ENCODE measurements around the gene SDSL. TPM values are rescaled to one million over a fixed set of nuclear protein-coding genes. Genes with fewer than 3 reads are reported as not detected.

The SDSL gene
- polyA plus RNA-seq, 4 donors, result 5.4 to 13.3 (median 11.7) TPM

- no peak for DNase-seq (ENCODE audit: low read depth in 4 of 4, low spot score in 3 of 4)
Observed at GRCh38 chr12:113466454-113467141, 44.4 kb downstream of the SDSL start.

DNA sequence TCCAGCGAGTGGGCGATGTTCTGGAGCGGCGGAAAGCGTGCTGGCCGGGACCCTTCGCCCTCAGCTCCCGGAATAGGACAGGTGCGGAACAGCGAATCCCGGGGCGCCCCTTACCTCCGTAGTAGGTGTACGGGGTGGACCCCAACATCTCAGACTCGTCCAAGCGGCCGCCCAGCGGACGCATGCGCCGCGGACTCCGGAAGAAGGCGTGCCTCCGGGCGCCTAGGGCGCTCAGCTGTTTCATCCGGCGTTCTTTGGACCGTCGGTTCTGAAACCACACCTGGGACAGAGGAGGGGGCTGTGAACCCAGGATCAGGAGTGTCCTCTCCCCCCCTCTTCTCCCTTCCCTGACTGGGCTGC, 44.9 kb downstream of the SDSL start:
- DNase-seq (ENCODE audit: low read depth in 4 of 4, low spot score in 3 of 4), result no peak

GRCh38 chr12:113467502-113468364, 45.6 kb downstream of the SDSL start:
- no peak for DNase-seq (ENCODE audit: low read depth in 4 of 4, low spot score in 3 of 4)

GRCh38 chr12:113468365-113469223, 46.4 kb downstream of the SDSL start:
- DNase-seq (ENCODE audit: low read depth in 4 of 4, low spot score in 3 of 4), result no peak

DNA sequence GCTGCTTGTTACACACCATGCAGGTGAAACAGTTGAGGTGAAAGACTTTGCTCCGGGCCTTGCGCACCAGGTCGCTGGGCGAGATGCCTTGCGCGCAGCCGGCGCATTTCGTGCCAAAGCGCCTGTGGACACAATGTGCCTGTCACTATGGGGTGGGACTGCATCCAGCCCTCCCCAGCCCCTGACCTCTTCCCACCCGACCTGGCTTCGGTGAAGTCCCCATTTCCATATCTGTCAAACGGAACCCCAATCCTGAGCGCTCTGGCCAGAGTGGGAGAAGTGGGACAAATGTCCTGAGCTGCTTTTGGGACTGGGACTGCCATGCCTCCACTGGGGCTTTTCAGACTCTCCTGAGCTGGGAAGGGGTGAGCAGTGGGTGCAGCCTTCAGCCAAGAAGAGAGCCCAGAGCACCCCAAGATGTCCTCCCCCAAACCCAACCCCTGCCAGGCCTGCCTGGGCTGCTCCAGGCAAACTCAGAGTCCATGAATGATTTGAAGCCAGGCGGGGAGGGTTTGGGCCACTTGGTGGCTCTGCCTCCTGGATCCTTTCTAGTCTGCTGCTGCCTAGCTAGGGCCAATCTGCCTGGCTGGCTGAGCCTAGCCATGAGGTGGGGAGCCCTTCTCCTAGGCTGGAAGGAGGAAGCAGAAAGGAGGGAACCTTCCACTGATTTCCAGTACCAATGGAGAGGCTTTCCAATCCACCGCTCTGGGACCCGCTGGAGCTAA, 47.2 kb downstream of the SDSL start:
- no peak for DNase-seq (ENCODE audit: low read depth in 4 of 4, low spot score in 3 of 4)

DNA sequence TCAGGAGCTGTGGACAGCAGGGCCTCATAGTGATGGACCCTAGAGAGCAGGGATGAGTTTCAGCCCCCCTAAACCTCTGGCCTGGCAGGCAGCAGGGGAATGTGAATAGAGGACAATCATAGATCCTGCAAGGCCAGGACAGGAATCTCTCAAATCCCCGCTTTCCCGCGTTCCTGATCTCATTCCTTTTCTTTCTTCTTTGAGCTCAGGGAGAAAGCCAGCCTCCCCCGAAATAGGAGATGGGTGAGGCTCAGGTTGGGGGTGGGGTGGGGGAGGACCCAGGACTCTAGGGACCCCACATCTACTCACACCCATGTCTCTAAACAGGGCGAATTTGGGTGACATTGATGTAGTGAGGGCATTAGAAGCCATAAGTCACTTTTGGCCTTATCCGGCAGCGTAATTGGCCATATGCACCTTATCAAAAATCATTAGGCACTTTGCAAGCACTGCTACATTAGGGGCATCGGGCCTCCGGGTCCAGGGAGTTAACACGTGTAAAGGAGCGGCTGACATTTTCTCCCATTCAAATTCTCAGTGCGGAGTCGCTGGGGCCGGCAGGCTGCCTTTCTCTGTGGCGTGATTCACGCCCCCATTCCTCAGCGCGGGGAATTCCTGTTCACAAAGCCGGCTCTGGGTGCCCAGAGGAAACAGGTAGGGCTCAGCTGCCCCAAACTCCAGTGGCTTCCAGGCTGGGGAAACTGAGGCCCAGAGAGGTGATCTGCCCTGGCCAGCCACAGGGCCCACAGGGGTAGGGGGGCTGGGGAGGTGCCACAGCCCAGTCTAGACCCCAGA, 48.0 kb downstream of the SDSL start:
- DNase-seq (ENCODE audit: low read depth in 4 of 4, low spot score in 3 of 4), result no peak

- DNase-seq (ENCODE audit: low read depth in 4 of 4, low spot score in 3 of 4), result no peak
Observed at GRCh38 chr12:113470871-113471618, 48.9 kb downstream of the SDSL start.

DNA sequence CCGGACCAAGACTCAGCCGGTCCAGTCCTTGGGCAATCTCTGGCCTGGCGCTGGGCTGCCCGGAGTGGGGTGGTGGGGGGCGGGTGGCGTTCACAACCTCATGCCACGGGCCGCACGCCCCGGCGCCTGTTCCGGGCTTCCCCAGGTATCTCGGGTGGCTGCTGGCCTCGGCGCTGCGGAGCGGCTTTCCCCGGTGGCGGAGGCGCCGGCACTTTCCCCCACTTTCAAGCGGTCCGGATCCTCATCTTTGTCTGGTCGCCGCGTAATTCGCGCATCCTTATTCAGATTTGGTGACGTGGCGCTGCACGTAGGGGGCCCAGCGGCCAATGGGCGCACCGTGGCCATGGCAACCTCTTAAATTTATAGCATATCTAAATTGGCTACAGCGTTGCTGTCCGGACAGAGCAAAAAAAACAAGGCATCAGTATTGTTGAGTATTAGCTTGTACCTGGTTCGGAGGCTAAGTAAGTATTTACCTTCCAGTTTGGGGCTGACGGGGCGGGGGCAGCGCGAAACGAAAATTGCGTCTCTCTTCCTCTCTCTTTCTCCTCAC, 49.5 kb downstream of the SDSL start, which contains the start of gene LHX5:
LHX5 (minus strand) TSS at position 253 of the 553 bp plus-strand sequence. CDS start 373 bp downstream, outside the sequence.
- DNase-seq (ENCODE audit: low read depth in 4 of 4, low spot score in 3 of 4), result no peak

DNA sequence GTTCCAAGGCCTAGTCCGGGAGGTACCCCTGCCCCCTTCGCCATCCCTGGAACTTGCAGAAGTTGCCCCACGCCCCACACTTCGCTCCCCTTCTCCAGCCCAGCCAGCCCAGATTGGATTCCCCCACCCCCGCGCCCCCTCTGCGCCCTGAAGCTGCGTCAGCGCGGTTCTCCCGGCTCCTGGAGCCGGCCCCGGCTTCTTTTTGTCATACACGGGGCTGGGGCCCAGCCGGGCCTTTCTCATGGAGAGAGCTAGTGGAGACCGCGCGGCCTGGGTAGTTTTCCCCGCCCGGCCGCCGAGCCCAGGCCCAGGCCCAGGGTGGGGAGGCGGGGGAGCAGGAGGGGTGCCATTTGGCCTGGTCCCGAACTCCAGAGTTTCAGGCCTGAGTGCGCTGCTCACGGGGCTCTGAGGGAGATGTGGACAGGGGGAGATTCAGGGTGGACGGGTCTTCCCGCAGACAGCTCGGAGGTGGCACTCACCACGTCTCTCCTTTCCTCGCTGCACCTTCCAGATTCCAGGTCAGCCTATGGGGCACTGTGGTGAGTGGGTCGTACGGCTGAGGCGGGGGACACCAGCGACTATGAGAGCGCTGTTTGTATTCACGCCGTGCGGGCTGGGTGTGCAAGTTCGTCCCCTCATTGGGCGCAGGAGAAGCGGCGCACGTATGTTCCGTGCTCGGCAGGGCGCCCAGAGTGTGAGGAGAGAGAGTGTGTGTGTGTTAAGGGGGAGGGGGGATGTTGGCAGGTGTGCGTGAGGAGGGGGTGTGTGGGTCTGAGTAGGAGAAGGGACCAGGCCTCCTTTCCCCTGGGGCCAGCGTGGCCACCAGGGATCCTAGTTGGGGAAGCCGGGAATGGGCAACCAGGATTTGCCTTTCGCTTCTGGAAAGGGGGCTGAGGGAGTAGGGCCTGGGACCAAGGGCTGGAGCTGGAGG, 50.3 kb downstream of the SDSL start:
- DNase-seq (ENCODE audit: low read depth in 4 of 4, low spot score in 3 of 4), result no peak

- DNase-seq (ENCODE audit: low read depth in 4 of 4, low spot score in 3 of 4), result no peak
Observed at GRCh38 chr12:113473400-113473799, 51.2 kb downstream of the SDSL start.

GRCh38 chr12:113473942-113474341, 51.8 kb downstream of the SDSL start:
- no peak for DNase-seq (ENCODE audit: low read depth in 4 of 4, low spot score in 3 of 4)

DNA sequence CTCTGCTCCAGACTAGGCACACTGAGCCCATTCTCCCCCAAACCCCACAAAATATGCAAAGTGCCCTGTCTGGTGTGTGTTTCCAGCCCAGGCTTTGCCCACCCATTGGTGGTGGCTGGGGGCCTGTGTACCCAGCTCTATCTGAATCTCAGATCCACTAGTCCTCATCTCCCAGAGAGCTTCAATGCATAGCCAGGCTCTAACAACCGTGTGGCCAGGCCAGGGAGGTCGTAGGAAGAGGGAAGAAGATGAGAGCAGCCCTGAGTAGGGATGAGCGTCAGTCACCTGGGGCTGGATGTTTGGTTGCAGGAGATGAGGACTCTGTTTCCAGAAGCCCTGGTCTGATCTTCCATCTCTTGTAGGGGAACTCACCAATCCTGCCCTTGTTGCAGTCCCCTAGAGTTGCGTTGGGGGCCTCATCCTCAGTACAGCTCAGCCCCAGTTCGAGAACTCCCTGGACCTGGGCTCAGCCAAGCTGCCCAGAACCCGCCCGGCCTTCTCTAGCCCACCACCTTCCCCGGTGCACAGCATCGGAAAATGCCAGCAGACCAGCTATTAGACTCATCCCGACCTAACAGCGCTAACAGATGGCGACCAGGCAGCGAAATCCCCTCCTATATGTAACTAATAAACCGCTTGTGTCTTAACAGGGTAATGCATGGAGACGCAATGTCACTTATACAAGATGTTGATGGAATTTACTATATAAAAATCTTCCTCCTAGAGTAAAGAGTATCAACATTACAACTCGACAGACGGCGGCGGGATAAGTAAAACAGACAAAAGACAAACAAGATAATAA, 52.7 kb downstream of the SDSL start:
- no peak for DNase-seq (ENCODE audit: low read depth in 4 of 4, low spot score in 3 of 4)

GRCh38 chr12:113475451-113476175, 53.4 kb downstream of the SDSL start:
- no peak for DNase-seq (ENCODE audit: low read depth in 4 of 4, low spot score in 3 of 4)

DNA sequence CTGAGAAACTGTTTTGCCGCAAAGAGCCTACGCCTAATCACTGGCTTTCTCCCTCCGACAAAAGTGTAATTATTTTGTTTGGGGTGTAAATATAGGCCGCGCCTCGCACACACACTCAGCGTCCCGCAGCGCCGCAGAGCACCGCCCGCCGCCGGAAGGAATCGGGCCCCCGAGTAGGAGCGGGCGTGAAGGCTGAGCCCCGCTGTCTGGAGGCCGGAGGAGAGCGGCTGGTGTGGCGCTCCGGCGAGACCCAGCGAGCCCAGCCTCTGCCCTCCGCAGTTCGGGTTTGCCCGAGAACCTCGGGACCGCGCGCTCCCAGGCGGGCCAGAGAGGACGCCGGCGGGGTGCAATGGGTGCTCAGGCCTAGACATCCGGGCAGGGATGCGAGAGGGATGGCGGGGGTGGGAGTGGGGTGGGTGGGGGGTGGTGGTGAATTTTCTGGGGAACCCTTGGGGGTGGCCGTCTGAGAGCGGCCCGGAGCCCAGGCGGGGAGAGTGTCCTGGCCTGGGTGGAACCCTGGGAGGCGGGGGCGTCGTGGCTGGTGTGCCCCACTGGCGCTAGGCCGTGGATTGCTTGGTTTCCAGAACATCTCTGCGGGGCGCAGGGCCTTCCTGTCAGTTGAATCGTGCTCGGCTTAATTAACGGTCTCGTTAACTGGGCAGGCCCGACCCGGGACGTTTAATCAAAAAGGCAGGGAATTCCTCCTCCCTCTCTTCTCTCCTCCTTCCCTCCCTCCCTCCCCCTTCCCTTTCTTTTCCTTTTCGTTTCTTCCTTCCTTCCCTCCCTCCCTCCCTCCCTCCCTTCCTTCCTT, 54.2 kb downstream of the SDSL start:
- no peak for DNase-seq (ENCODE audit: low read depth in 4 of 4, low spot score in 3 of 4)

DNA sequence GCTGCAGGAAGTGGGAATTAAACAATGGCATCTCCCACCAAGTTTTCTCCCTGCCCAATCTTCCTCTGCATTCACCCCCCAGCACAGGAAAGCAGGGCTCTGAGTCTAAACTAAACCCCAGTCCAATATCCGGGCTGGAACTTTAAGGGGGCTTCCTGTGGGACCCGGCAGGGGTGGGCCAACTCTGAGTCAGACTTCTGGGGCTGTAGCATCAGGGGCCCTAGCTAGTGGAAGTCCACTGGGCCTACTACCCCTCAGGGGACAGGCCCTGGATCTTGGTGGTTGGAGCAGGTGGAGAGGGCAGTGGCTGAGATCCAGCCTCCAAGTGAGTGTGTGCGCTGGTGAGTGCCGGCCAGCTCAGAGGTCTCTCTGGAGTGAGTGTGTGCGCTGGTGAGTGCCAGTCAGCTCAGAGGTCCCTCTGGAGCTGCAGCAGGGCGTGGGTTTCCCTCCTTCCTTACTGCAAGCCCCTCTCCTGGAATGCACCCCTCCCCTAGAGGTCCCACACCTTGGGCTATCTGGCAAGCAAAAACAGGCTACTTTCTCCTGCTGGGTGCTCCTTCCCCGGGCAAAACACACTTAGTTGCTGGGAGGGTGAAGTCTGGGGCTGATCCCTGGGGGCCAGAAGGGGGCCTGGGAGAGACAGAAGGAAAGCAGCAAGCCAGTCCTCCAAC, 55.1 kb downstream of the SDSL start:
- no peak for DNase-seq (ENCODE audit: low read depth in 4 of 4, low spot score in 3 of 4)
